ENCODE data around the gene LIG1.

LIG1 gene

GRCh38 chr19:48123907-48124651 is 46.1 kb downstream of the LIG1 start:
- Histone ChIP-seq H3K9me3 (ENCODE audit: severe bottlenecking) (no peaks in the 10 kb centered on the region), H3K27ac (no peak overlapping the region), H3K4me3 (ENCODE audit: low read depth, low read length) (no peak overlapping the region), H3K36me3 (peaks cover 83% of the 10 kb centered on the region), H3K27me3 (ENCODE audit: insufficient read depth, low read depth, severe bottlenecking) (no peaks in the 10 kb centered on the region)
- TF ChIP-seq CTCF (IDR thresholded peaks at IDR 0.05; ENCODE audit: low read depth, low read length): no peak
- no peak for DNase-seq

DNA sequence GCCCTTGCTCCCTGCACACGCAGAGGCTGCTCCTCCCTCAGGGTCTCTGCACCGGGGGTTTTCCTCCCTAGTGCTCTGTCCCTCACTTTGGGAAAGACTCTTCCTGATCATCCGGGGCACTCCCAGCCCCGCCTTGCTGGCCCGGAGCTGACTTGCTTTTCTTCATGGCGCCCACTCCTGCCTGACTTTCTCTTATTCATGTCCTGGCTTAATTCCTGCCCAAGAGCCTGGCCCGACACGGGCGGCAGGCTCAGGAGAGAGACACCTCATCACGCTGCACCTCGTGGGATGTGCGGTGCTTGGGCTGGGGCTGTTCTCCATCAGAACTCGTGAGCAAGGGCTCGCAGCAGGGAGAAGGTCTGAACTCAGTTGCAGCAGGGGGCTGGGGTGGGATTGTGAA is 47.7 kb downstream of the LIG1 start:
- Histone ChIP-seq H3K9me3 (ENCODE audit: severe bottlenecking) (no peaks in the 10 kb centered on the region), H3K27me3 (ENCODE audit: insufficient read depth, low read depth, severe bottlenecking) (no peaks in the 10 kb centered on the region), H3K36me3 (peaks cover 81% of the 10 kb centered on the region), H3K4me3 (ENCODE audit: low read depth, low read length) (no peak overlapping the region), H3K27ac (no peak overlapping the region)
- no peak for TF ChIP-seq CTCF (IDR thresholded peaks at IDR 0.05; ENCODE audit: low read depth, low read length)
- DNase-seq: no peak

DNA sequence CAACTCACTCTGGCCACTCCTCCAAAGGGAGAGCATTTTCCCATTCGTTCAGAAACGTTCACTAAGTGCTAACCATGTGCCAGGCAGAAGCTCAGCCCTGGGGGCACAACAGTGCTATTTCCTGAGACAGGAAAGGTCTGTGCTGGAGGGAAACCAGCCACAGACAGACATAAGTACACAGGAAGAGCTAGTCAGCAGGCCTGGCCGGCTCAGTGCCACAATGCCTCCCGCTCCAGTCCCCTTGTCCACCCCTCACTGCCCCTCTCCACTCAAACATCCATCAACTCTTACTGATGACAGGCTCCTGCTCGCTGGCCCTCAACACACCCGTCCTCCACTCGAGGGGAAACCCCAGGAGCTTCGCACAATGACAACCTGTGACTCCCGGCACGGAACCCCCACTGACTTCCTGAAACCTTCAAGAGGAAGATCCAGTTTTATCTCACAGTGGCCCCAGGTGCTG is 48.2 kb downstream of the LIG1 start:
- Histone ChIP-seq H3K27me3 (ENCODE audit: insufficient read depth, low read depth, severe bottlenecking) (no peaks in the 10 kb centered on the region), H3K4me3 (ENCODE audit: low read depth, low read length) (no peak overlapping the region), H3K36me3 (peaks cover 81% of the 10 kb centered on the region), H3K27ac (no peak overlapping the region), H3K9me3 (ENCODE audit: severe bottlenecking) (no peaks in the 10 kb centered on the region)
- TF ChIP-seq CTCF (IDR thresholded peaks at IDR 0.05; ENCODE audit: low read depth, low read length): no peak
- DNase-seq: no peak

- no peak for TF ChIP-seq CTCF (IDR thresholded peaks at IDR 0.05; ENCODE audit: low read depth, low read length)
- peaks cover 83% of the 10 kb centered on the region for H3K36me3 ChIP-seq
- H3K9me3 ChIP-seq (ENCODE audit: severe bottlenecking): no peaks in the 10 kb centered on the region
- H3K27me3 ChIP-seq (ENCODE audit: insufficient read depth, low read depth, severe bottlenecking): no peaks in the 10 kb centered on the region
- H3K4me3 ChIP-seq (ENCODE audit: low read depth, low read length): no peak overlapping the region
- no peak overlapping the region for H3K27ac ChIP-seq
- DNase-seq: no peak
Measured at GRCh38 chr19:48121066-48121465, 49.1 kb downstream of the LIG1 start.

DNA sequence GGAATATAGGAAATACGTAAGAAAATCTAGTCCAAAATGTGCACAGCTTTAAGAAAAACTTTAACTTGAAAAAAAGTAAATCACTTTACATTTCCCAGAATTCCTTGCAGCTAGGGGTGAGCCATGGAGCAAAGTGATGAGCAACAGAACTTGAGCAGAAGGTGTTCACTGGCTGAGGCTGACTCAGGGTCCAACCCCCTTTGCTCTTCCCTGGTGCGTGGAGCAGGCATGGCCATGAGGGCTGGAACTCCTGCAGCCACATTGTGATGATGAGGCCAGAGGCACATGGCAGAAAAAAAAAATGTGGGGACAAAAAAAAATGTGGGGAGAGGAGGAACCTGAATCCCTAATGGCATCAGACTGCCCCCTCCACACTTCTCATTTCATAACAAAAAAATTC is 49.6 kb downstream of the LIG1 start:
- Histone ChIP-seq H3K9me3 (ENCODE audit: severe bottlenecking) (no peaks in the 10 kb centered on the region), H3K36me3 (peaks cover 86% of the 10 kb centered on the region), H3K27ac (no peak overlapping the region), H3K4me3 (ENCODE audit: low read depth, low read length) (no peak overlapping the region), H3K27me3 (ENCODE audit: insufficient read depth, low read depth, severe bottlenecking) (no peaks in the 10 kb centered on the region)
- no peak for DNase-seq
- no peak for TF ChIP-seq CTCF (IDR thresholded peaks at IDR 0.05; ENCODE audit: low read depth, low read length)

DNA sequence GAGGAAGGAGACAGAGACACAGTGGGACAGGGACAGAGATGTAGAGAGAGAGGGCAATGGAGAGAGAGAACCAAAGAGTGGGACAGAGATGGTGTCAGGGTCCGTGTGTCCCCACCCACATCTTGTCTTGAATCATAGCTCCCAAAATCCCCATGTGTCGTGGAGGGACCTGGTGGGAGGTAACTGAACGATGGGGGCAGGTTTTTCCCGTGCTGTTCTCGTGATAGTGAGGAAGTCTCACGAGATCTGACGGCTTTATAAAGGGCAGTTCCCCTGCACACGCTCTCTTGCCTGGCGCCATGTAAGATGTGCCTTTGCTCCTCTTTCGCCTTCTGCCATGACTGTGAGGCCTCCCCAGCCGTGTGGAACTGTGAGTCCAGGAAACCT is 52.0 kb downstream of the LIG1 start:
- no peak for DNase-seq
- no peak for TF ChIP-seq CTCF (IDR thresholded peaks at IDR 0.05; ENCODE audit: low read depth, low read length)
- Histone ChIP-seq H3K4me3 (ENCODE audit: low read depth, low read length) (no peak overlapping the region), H3K27ac (no peak overlapping the region), H3K27me3 (ENCODE audit: insufficient read depth, low read depth, severe bottlenecking) (no peaks in the 10 kb centered on the region), H3K36me3 (peaks cover 81% of the 10 kb centered on the region), H3K9me3 (ENCODE audit: severe bottlenecking) (no peaks in the 10 kb centered on the region)

Measured in WERI-Rb-1 (cell line).